ENCODE measurements around the gene PPM1A. TPM values are rescaled to one million over a fixed set of nuclear protein-coding genes. Genes with fewer than 3 reads are reported as not detected.

The PPM1A gene
- total and polyA plus RNA-seq, 2 of the 8 experiments (the other 6 are each of a cell fraction or from before 2014, with no cell fraction given), result 14.0 to 51.2 TPM

DNA sequence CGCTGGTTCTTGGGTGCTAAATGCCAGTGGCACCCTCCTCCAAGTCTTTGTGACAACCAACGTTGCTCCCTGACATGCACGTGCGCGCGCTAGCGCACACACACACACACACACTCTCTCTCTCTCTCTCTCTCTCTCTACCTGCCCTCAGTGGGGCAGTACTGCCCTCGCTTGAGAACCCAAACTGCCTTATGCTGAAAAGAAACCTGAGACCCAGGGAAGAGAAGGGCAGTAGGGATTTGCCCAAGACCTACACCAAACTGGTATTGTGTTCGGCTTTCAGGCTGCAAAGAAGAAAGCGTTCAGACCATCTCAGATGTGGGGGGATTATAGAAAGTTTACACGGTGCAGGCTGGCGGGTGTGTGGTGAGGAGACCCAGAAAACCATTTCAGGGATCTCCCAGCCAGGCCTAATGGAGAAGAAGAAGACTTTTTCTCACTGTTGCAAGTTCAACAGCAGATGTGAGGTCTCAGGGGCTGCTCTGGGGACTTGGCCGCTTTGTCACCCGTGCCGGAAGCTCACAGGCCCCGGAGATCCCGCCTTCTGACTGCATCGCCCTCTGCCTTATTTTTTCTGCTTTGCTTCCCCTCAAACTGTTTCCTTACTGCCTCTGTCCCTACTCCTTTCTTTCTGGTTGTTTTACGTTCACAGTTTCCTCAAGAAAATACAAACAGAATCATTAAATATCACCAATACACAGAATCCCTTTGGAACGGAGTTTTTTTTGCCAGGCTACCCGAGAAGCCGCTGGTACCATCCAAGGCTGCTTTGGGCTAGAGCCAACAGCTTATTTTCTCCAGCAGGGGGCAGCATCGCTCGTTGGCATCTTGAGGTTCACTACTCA lies 82.4 kb downstream of the PPM1A start (continued):
- TF ChIP-seq, protein P1, sequence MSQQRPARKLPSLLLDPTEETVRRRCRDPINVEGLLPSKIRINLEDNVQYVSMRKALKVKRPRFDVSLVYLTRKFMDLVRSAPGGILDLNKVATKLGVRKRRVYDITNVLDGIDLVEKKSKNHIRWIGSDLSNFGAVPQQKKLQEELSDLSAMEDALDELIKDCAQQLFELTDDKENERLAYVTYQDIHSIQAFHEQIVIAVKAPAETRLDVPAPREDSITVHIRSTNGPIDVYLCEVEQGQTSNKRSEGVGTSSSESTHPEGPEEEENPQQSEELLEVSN (IDR thresholded peaks at IDR 0.05), result peak; percentile 57
- TF ChIP-seq TCF12 (IDR thresholded peaks at IDR 0.05; ENCODE audit: low read depth, low read length), result no peak
- no peak for TF ChIP-seq CHD1 (IDR thresholded peaks at IDR 0.05; ENCODE audit: low read depth, low read length)
- no peak for TF ChIP-seq ZNF274 (IDR thresholded peaks at IDR 0.05; ENCODE audit: borderline replicate concordance, extremely low read depth, low read length)
- no peak for TF ChIP-seq RBBP5 (IDR thresholded peaks at IDR 0.05; ENCODE audit: borderline replicate concordance, low read depth, low read length)
- no peak for TF ChIP-seq POLR2AphosphoS5 (IDR thresholded peaks at IDR 0.05; ENCODE audit: low read depth, low read length)
- no peak for TF ChIP-seq SAP30 (IDR thresholded peaks at IDR 0.05; ENCODE audit: insufficient read depth, insufficient replicate concordance, low read length)
- TF ChIP-seq, protein P2, sequence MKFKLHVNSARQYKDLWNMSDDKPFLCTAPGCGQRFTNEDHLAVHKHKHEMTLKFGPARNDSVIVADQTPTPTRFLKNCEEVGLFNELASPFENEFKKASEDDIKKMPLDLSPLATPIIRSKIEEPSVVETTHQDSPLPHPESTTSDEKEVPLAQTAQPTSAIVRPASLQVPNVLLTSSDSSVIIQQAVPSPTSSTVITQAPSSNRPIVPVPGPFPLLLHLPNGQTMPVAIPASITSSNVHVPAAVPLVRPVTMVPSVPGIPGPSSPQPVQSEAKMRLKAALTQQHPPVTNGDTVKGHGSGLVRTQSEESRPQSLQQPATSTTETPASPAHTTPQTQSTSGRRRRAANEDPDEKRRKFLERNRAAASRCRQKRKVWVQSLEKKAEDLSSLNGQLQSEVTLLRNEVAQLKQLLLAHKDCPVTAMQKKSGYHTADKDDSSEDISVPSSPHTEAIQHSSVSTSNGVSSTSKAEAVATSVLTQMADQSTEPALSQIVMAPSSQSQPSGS (IDR thresholded peaks at IDR 0.05; ENCODE audit: low read length), result no peak
- peak; percentile 38 for TF ChIP-seq ASH2L (IDR thresholded peaks at IDR 0.05; ENCODE audit: low read length)
- TF ChIP-seq CEBPB (IDR thresholded peaks at IDR 0.05; ENCODE audit: low read depth, low read length), result no peak
- TF ChIP-seq EZH2 (IDR thresholded peaks at IDR 0.05; ENCODE audit: low read depth, low read length, severe bottlenecking), result no peak
- TF ChIP-seq YY1 (IDR thresholded peaks at IDR 0.05; ENCODE audit: low read depth, low read length), result no peak
- TF ChIP-seq KDM4A (IDR thresholded peaks at IDR 0.05; ENCODE audit: low read depth, low read length, severe bottlenecking), result no peak
- no peak for TF ChIP-seq HDAC6 (IDR thresholded peaks at IDR 0.05; ENCODE audit: low read depth, low read length)
- TF ChIP-seq CREB1 (IDR thresholded peaks at IDR 0.05), result 0 out of 2 replicates have a peak, but pooled peaks have one; percentile 14
- no peak for TF ChIP-seq NRF1 (IDR thresholded peaks at IDR 0.05; ENCODE audit: low read depth, low read length)
- TF ChIP-seq, protein P3, sequence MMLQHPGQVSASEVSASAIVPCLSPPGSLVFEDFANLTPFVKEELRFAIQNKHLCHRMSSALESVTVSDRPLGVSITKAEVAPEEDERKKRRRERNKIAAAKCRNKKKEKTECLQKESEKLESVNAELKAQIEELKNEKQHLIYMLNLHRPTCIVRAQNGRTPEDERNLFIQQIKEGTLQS (IDR thresholded peaks at IDR 0.05; ENCODE audit: insufficient read depth, low read depth, low read length), result no peak
- no peak for TF ChIP-seq MAFK (IDR thresholded peaks at IDR 0.05; ENCODE audit: low read depth, low read length)
- TF ChIP-seq BRCA1 (IDR thresholded peaks at IDR 0.05; ENCODE audit: low read depth, low read length), result no peak
- no peak for TF ChIP-seq PHF8 (conservative IDR thresholded peaks at IDR 0.05; ENCODE audit: low read depth, low read length)
- no peak for TF ChIP-seq SUZ12 (IDR thresholded peaks at IDR 0.05; ENCODE audit: low read length)
- no peak for TF ChIP-seq CBX8 (IDR thresholded peaks at IDR 0.05; ENCODE audit: borderline replicate concordance, low read depth, low read length)

Data from H1 (cell line).